DMS53 treated with DMSO at 0.1 percent for 48 hours (cell line): Measurements from ENCODE around the gene DLST.

Experiments
- DNase-seq: peaks from one replicate; lab custom pipeline; 2025; ENCODE audit not compliant: unreplicated experiment; lab: John Stamatoyannopoulos, UW

The DLST gene

DNA sequence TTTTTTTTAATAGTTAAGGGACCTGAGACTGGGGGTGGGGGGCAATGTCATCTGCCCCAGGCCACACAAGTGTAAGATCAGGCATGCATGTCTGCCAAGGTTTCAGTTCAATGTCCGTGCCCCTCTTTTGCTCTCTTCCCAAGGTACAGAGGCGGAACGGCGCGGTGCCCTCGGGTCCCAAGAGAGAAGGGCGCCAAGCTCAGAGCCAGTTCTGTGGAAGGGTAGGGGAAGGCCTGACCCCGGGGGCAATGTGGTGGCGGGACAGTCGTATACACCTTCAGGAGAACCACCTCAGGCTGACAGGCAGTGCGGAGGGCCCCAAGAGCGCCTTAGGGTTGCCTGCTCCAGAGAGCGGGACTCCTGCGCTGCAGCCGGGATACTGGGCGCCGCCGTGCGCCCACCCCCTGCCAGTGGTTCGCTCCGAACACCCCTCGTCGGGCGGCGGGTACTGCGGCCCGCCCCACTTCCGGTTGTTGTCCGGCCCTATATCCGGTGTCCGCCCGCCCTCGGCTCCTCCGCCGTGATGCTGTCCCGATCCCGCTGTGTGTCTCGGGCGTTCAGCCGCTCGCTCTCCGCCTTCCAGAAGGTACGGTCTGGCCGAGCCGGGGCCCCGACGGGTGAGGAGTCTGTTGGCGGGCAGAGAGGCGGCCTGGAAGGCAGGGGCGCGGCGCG lies at the start of gene DLST:
TSS of gene DLST (plus strand) at position 486 of the 672 bp plus-strand sequence. CDS start at position 524, 38 bp downstream.
- peak; percentile 66 for DNase-seq

DNA sequence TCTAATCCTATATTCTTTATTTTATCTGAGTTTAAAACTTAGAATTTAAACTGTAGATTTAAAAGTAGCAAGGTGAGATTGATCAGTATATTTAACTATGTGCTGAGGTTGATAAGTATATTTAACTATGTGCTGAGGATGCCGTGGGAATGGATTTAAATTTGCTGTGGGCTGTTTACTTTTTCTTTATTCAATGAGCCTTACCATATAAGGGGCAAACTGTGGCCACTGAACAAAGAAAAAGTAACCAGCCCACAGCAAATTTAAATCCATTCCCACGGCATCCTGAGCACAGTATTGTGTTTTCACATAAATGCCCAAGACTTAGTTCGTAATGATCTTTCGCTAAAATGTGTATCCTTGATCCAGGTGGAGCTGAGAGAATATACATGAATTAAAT lies 48.9 kb upstream of the DLST start:
- DNase-seq, result no peak

DNA sequence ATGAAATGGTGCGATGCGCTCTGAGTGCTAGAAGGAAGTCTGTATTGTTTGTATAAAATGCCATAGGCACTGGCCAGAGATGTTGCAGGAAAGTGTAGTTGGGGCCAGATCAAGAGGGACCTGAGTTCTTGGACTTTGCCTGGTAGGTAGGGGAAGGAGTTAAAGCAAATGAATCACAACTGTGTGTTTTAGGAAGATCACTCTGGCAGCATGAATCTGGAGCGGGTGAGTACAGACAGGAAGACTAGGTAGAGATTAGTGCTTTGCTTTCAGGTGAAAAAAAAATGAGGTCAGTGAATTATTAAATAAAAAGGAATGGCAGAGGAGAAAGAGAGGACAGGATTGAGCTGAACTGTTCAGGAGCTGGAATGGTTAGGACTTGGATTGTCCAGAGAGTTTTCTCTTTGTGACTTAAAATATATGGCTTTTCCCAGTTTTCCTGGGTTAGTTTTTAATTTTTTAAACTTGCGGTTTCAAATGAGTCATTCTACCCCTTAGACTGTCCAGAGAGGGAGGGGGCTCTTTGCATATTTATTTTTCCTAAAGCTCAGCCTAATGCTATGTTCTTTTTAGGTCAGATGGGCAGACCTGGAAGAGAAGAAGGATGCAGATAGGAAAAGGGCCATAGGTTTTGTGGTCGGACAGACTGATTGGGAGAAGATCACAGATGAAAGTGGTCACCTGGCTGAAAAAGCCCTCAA lies 46.9 kb upstream of the DLST start:
- DNase-seq, result no peak

GRCh38 chr14:74835645-74836250 lies 46.0 kb upstream of the DLST start:
- no peak for DNase-seq

DNA sequence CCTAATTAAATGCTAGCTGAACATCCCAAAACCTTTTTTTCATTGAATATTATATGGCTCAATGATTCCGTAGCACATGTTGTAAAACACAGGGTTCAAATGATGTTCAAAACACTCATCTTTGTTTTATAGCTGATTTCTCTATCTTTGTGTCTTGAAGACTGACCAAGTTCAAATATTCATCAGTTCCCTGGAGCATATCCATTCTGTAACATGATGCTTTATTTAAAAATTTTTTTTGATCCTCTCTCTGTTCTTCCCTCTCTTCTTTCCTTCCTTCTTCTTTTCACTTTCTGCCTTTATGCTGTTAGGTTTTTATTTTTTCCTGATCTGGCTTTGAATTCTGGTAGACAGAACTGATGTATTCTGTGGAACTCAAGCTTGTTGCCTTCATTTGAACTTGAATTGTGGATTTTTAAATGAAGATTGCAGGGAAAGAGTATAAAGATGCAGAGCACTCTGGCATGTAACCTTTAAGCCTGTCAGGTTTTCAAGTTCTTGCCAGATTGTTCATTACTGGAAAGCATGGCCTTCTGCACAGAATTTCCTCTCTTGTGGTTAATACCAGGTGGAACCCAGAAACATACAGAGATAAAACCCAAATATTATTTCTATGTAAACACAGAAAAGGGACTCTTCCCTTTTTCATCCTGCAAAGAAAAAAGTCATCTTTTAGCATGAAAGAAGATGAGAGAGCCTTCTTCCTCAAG lies 45.3 kb upstream of the DLST start:
- DNase-seq, result no peak

DNA sequence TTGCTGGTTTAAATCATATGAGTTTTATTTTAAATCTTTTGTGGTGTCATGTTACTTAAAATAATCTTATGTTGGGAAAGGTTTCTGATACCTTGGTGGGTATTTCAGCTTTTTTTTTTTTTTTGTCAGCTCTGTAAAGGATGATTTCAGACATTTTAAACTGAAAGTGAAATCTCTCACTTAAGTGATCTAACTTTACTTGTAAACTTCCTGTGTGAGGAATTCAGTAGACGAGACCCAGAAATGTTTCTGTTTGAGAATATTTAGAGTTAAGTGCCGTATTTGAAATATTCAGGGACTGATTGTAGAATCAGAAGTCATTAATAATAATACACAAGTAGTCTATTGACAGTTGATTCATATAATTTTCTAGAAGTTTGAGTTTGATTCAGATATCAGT lies 43.5 kb upstream of the DLST start:
- no peak for DNase-seq

DNA sequence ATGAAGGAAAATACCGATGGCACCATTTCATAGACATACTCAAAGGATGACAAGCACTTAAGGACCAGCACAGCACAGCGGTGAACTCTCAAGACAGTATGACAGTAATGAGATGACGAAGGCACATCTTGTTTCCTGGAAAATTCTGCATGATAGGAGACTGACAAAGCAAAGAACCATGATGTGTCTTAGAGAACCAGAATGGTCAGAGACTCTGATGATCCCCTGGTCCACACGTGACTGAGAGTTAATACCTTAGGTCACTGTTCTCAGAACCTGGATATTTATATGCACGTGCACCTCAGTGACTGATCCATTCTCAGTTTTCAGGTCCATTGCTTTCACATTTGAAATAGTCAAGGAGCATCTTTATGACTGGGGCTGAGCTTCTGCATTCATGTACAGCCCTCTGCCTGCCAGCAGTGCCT lies 41.1 kb upstream of the DLST start:
- DNase-seq, result no peak

- no peak for DNase-seq
These were observed 40.2 kb upstream of the DLST start for GRCh38 chr14:74841230-74842207.

DNA sequence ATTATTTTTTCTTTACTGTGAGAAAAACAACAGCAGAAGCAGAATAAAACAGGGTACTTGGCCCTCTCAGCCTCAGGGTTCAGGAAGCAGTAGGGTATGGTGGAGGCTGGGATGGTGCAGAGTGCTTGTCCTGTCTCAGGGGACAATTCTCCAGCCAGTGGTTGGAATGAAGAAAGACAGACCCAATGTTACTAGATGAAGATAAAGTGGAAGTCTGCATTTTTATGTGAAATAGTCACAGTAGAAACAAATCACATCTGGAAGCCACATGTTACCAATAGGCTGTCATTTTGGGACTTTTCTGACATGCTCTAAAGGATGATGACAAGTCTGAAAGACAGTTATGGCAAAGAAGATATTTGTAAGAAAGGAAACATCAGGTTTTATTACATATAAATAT lies 38.1 kb upstream of the DLST start:
- DNase-seq, result no peak

GRCh38 chr14:74846168-74846567 lies 35.5 kb upstream of the DLST start:
- no peak for DNase-seq

DNA sequence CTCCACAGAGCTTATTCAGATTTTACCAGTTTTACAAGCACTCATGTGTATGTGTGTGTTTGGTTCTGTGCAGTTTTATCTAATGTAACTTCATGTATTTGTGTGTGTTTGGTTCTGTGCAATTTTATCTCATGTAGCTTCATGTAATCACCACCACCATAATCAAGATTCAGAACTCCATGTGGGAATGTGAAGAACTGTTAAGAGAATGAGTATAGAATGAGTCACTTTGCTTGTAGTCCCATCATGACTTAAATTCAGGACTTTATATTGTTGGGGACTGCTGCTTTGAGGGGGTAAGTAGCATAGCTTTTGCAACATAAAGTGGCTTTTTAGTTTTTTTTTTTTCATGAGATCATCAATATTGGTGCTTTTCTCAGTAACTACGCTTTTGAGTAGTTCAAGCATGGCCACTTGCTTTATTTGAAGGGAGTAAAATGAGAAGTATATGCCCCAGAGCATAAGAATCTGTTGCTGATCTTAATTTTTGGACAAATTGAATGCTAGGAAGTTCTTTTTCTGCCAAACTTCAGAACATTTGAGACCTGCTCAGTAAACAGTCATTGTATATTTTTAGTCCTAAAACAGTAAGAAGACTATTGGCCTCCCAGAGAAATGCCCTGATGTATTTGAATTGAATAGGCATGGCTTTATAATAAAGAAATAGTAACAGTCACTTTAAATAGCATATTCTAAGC lies 34.6 kb upstream of the DLST start:
- no peak for DNase-seq

- no peak for DNase-seq
These were observed 32.9 kb upstream of the DLST start for GRCh38 chr14:74848768-74849167.

DNA sequence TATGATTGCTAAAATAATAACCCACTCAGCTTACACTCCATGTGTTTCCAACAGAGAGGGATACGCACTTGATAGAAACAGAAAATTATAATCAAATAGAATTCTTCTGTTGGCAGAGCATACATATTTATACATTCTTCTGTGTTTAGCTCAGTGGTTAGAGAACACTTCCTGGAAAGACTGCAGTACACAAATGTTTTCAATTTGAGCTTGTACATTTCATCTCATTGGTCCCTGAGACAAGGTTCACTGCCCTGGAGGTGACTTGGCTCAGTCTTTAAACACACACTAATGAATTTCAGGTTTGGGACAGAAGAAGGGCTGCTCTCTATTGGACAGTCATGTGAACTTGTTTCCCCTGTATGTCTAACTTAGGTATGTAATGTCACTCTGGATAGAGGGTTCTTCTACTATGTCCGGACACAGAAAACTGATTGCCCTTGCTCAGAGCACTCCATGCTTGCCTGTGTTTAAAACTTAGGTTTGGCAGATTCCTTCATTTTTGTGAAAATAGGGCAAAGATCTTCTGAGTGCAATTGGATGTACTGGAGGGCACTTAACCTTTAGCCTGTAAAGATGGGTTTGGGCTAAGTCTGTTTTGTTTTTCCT lies 28.7 kb upstream of the DLST start:
- no peak for DNase-seq

DNA sequence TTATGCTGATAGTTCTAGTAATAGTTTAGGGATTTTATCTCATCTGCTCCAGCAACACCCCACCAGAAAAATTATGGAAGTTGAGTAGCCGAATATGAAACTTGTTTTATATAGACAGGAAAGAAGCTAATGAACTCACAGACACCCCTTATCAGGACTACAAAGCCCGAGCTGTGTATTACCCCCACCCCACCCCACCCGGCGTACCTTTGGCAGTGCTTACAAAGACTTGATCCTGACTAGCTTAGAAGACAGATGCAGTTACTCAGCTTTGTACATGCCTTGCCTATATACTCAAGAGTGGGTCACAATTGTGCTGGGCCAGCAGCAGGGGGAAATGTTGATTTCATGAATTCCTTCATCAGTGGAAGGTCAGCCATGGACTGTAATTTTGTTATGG lies 28.1 kb upstream of the DLST start:
- DNase-seq, result no peak

DNA sequence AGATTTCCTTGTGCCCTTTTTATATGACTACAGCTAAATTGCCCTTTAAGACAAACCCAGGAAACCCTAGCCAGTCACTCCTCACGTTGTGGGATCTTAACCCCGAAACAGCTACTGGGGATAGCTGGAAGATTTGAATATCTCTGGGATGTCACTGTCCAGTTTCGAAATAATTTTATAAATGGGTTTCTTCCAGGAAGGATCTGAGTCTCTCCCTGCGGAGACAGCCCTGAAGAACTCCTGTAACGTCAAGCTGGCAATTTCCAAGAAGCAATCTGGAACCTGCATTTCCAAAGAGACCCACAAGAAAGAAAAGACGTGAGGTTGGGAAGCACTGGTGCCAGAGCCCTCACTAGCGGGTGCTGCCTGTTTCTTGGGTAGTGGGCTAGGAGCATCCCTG lies 26.7 kb upstream of the DLST start:
- DNase-seq, result no peak

GRCh38 chr14:74855945-74856344 lies 25.8 kb upstream of the DLST start:
- DNase-seq, result no peak

DNA sequence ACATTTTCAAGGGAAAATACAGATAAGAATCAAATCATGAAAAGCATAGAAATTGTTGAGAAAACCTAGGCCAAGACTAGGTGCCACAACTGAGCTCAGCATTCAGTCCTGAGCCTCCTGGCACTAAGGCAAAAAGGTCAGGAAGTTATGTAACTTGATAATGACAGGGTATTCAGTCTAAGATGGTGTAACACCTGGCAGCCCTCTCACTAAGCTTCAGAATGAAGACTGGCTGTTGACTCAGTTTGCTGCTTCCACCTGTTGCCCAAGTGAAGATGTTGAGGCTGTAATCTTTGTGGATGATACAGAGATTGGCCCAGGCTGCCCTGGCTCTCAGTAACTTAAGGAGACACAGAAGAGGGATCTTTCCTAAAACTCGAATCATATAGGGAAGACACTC lies 25.4 kb upstream of the DLST start:
- DNase-seq, result no peak

GRCh38 chr14:74858022-74858421 lies 23.7 kb upstream of the DLST start:
- no peak for DNase-seq

DNA sequence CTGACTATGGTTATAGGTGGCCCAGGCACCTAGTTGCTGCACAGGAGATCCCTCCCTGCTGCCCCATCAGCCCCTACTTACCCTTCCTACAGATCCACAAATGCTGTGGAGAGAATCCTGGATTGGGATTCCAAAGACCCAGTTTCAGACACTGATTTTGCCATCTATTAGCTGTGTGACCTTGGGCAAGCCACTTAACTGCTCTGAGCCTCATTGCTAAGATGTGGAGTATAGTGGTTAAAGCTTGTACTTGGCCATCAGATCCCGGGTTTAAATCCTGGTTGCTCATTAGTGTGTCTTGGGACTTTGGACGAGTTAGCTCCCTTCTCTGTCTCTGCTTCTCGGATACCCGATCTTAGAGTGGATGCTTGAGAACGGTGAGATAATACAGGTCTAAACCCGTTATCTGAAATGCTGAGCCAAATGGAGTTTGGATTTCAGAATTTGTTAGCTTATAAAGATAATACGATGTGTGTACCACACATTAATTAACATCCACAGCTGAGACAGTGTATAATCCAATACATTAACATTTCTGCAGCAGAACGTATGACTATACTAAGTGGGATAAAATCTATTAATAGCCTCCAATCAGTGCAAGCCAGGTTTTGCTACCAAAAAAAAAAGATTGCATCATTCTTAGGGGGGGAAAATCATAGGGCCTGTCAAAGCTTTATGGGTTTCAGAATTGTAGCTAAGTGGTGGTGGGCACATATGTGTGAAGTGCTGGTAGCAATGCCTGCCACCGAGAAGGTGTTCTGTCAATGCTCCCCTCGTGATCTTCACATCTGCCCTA lies 21.8 kb upstream of the DLST start:
- DNase-seq, result no peak
